A549 (cell line): ENCODE results near the gene USP38. TPM values are rescaled to one million over a fixed set of nuclear protein-coding genes. Genes with fewer than 3 reads are reported as not detected.
"Not testable (repeated sequence)": the region's sequence is repeated elsewhere in the genome, so short reads cannot be mapped to it uniquely, and the experiment has no call there.

ENCODE experiments used
- ATAC-seq, 2 experiments: fragments of 200-7000 bp in 1 of 2; fragments of >200 bp in 1 of 2; cut with Nextera tagmentation in 1 of 2; cut with Tn5 transposase in 1 of 2; 3 replicates each; pipeline versions ENCODE4 v1.8.0 to v1.9.1; 2018 to 2020; ENCODE audit warnings: mild to moderate bottlenecking in 1 of 2, moderate library complexity in 1 of 2
- CTCF ChIA-PET: fragments of 300-600 bp; sonication (Branson Sonifier 250); formaldehyde crosslinking; extraction: SDS; loops from one replicate; lab custom pipeline; 2021; ENCODE audit warnings: antibody characterized with exemption, inconsistent platforms; lab: Yijun Ruan, JAX
- POLR2A ChIA-PET: fragments of 350-600 bp; formaldehyde crosslinking; extraction: SDS; loops from one replicate; lab custom pipeline; 2021; ENCODE audit warnings: antibody characterized with exemption, inconsistent platforms; lab: Yijun Ruan, JAX
- DNase-seq, 2 experiments: peaks; one replicate each; pipeline versions ENCODE4 v3.0.0 to v3.0.0-alpha.2; 2011 to 2016; ENCODE audit warnings: low read depth in 1 of 2, low spot score in 1 of 2
- FAIRE-seq: peaks from 2 replicates; lab custom pipeline; 2011; peaks lifted over from hg19 to GRCh38; lab: Jason Lieb, UNC
- H3K27ac ChIP-seq, 2 experiments: fragments of >200 bp; sonication (Bioruptor Twin); formaldehyde crosslinking; 3 replicates each; pipeline ENCODE4 v1.5.1; 2016 to 2017
- H3K4me1 ChIP-seq: fragments of >200 bp; sonication (Bioruptor Twin); formaldehyde crosslinking; 3 replicates; pipeline ENCODE4 v1.6.1; 2016
- H3K4me2 ChIP-seq: fragments of >200 bp; sonication (Bioruptor Twin); formaldehyde crosslinking; 3 replicates; pipeline ENCODE4 v1.6.1; 2016
- H3K4me3 ChIP-seq: fragments of >200 bp; sonication (Bioruptor Twin); formaldehyde crosslinking; 3 replicates; pipeline ENCODE4 v1.5.1; 2016
- H3K9me3 ChIP-seq: fragments of >200 bp; sonication (Bioruptor Twin); formaldehyde crosslinking; 3 replicates; pipeline ENCODE4 v1.6.1; 2016
- BCL3 ChIP-seq: fragments of >200 bp; sonication (Bioruptor Twin); formaldehyde crosslinking; IDR thresholded peaks from 3 replicates; pipeline ENCODE4 v1.6.1; 2016
- BHLHE40 ChIP-seq: IDR thresholded peaks from 2 replicates; pipeline ENCODE4 v1.6.1; 2012; ENCODE audit warnings: low read depth, low read length, inconsistent platforms
- CBX8 ChIP-seq: fragments of 200-600 bp; sonication (generic); IDR thresholded peaks from 2 replicates; pipeline ENCODE4 v1.6.1; 2016
- CEBPB ChIP-seq, 2 experiments: fragments of >200 bp in 1 of 2; sonication (Bioruptor Twin) in 1 of 2; formaldehyde crosslinking in 1 of 2; IDR thresholded peaks; 2 replicates each; pipeline ENCODE4 v1.6.1; 2012 to 2016
- CHD4 ChIP-seq: fragments of 200-600 bp; sonication (generic); IDR thresholded peaks from 2 replicates; pipeline ENCODE4 v1.6.1; 2016; ENCODE audit warnings: antibody characterized with exemption, mild to moderate bottlenecking, borderline replicate concordance
- EHF ChIP-seq: fragments of 250-450 bp; sonication (Bioruptor Pico); IDR thresholded peaks from 2 replicates; pipeline ENCODE4 v1.5.0; 2020; ENCODE audit warnings: mild to moderate bottlenecking
- EP300 ChIP-seq, 2 experiments: fragments of >200 bp; sonication (Bioruptor Twin); formaldehyde crosslinking; IDR thresholded peaks; 2 replicates in 1 of 2; 3 replicates in 1 of 2; pipeline ENCODE4 v1.6.1; 2016 to 2017
- FOSB ChIP-seq: fragments of 250-450 bp; sonication (Bioruptor Pico); IDR thresholded peaks from 2 replicates; pipeline ENCODE4 v1.5.0; 2020; ENCODE audit warnings: mild to moderate bottlenecking, moderate library complexity
- HDAC2 ChIP-seq: fragments of 200-600 bp; sonication (generic); IDR thresholded peaks from 2 replicates; pipeline ENCODE4 v1.6.1; 2016
- HES2 ChIP-seq: fragments of >200 bp; sonication (Bioruptor Twin); formaldehyde crosslinking; IDR thresholded peaks from 2 replicates; pipeline ENCODE4 v1.6.1; 2016
- HEYL ChIP-seq: fragments of 250-450 bp; sonication (Bioruptor Pico); IDR thresholded peaks from 2 replicates; pipeline ENCODE4 v1.8.0; 2021; ENCODE audit warnings: mild to moderate bottlenecking, moderate library complexity
- JUN ChIP-seq, 2 experiments: fragments of >200 bp; sonication (Bioruptor Twin); formaldehyde crosslinking; IDR thresholded peaks; 2 replicates in 1 of 2; 3 replicates in 1 of 2; pipeline ENCODE4 v1.6.1; 2016 to 2017
- MAX ChIP-seq: IDR thresholded peaks from 2 replicates; pipeline ENCODE4 v1.6.1; 2012
- MYC ChIP-seq: IDR thresholded peaks from 2 replicates; pipeline ENCODE4 v1.6.1; 2012; ENCODE audit warnings: mild to moderate bottlenecking, inconsistent platforms, low read length, improper control_type of control experiment, borderline replicate concordance
- NPAS2 ChIP-seq: fragments of 250-450 bp; sonication (Bioruptor Pico); IDR thresholded peaks from 2 replicates; pipeline ENCODE4 v1.8.0; 2022; ENCODE audit warnings: mild to moderate bottlenecking, moderate library complexity, borderline replicate concordance
- NR3C1 ChIP-seq: fragments of >200 bp; sonication (Bioruptor Twin); formaldehyde crosslinking; IDR thresholded peaks from 3 replicates; pipeline ENCODE4 v1.6.1; 2017
- POLR2A ChIP-seq: IDR thresholded peaks from 2 replicates; pipeline ENCODE4 v1.6.1; 2012; ENCODE audit warnings: mild to moderate bottlenecking, low read length
- POLR2AphosphoS2 ChIP-seq: conservative IDR thresholded peaks from 2 replicates; pipeline ENCODE4 v1.6.1; 2012; ENCODE audit warnings: low read length, improper control_type of control experiment, inconsistent platforms
- RARB ChIP-seq: fragments of 250-450 bp; sonication (Bioruptor Pico); IDR thresholded peaks from 2 replicates; pipeline ENCODE4 v1.8.0; 2021; ENCODE audit warnings: mild to moderate bottlenecking, moderate library complexity
- RFX5 ChIP-seq: fragments of 450-650 bp; IDR thresholded peaks from 2 replicates; pipeline ENCODE4 v1.7.1; 2014; ENCODE audit warnings: antibody characterized with exemption, mild to moderate bottlenecking, moderate library complexity
- USF2 ChIP-seq: fragments of 450-650 bp; IDR thresholded peaks from 2 replicates; pipeline ENCODE4 v1.6.1; 2014; ENCODE audit warnings: antibody characterized with exemption
- ZC3H11A ChIP-seq: fragments of 450-650 bp; IDR thresholded peaks from 2 replicates; pipeline ENCODE4 v1.6.1; 2014; ENCODE audit warnings: antibody characterized with exemption, mild to moderate bottlenecking
- ZNF302 ChIP-seq: fragments of 250-450 bp; sonication (Bioruptor Pico); IDR thresholded peaks from 2 replicates; pipeline ENCODE4 v1.9.0; 2021; ENCODE audit warnings: inconsistent platforms, mild to moderate bottlenecking, moderate library complexity
- WGBS: methylation state at CpG from one replicate; pipeline ENCODE4 v1.1.6; 2017; ENCODE audit errors: missing lambda C conversion rate; 5-methylcytosine and 5-hydroxymethylcytosine counted together
- polyA plus RNA-seq, 4 experiments: library from polyadenylated mRNA; depleted of rRNA in 3 of 4; stranded (reverse); fragments of >200 nt; fragmentation: RNase III in 1 of 4; extraction: RNeasy Plus Mini Kit Qiagen cat#74134 plus additional on column Dnase treatment in 1 of 4; gene quantifications; 2 replicates in 3 of 4; 3 replicates in 1 of 4; pipeline ENCODE4 v1.2.3, GENCODE V29; 2011 to 2017
- TF ChIP-seq, protein P1 (sequence below): IDR thresholded peaks from 2 replicates; pipeline ENCODE4 v1.6.1; 2012; ENCODE audit warnings: low read depth, borderline replicate concordance
- TF ChIP-seq, protein P2 (sequence below): fragments of 200-600 bp; sonication (generic); IDR thresholded peaks from 2 replicates; pipeline ENCODE4 v1.6.1; 2016; ENCODE audit warnings: antibody characterized with exemption, mild to moderate bottlenecking, moderate library complexity

USP38 gene
- polyA plus RNA-seq, 2 of the 4 experiments (the other 2 are of a cell fraction): 5.6 to 10.9 TPM

GRCh38 chr4:143232277-143232676 is 47.6 kb downstream of the USP38 start:
- ChIA-PET POLR2A (no interaction called here), CTCF (interaction anchor here (1.0 to 1.1 kb wide), 2 partner anchors 8 to 22 kb away, joined by 3 read pairs; no protein-coding TSS in a partner anchor)
- Histone ChIP-seq H3K4me1 (no peaks in the 10 kb centered on the region), H3K4me2 (no peak overlapping the region), H3K4me3 (no peak overlapping the region)
- DNase-seq: peak in 1 of 2 experiments; percentile 4
- WGBS: 46% methylated on average over 2 of the region's 2 CpGs
- TF ChIP-seq RFX5 (no peak), USF2 (no peak), HDAC2 (no peak), BCL3 (no peak), NPAS2 (CRISPR knock-in tag) (no peak), BHLHE40 (no peak), POLR2AphosphoS2 (no peak), EP300 (IDR thresholded peaks at IDR 0.05) (no peak), FOSB (no peak), CHD4 (no peak), POLR2A (no peak)
- TF ChIP-seq, protein P1, sequence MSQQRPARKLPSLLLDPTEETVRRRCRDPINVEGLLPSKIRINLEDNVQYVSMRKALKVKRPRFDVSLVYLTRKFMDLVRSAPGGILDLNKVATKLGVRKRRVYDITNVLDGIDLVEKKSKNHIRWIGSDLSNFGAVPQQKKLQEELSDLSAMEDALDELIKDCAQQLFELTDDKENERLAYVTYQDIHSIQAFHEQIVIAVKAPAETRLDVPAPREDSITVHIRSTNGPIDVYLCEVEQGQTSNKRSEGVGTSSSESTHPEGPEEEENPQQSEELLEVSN: no peak
- TF ChIP-seq, all 56 proteins: peak for 0
- no peak overlapping the region for H3K27ac ChIP-seq
- H3K9me3 ChIP-seq: no peaks in the 10 kb centered on the region
- ATAC-seq: no peak
- no peak for FAIRE-seq

GRCh38 chr4:143234153-143234552 is 49.4 kb downstream of the USP38 start:
- ChIA-PET CTCF (no interaction called here), POLR2A (no interaction called here)
- 69% methylated on average over 1 of the region's 1 CpG for WGBS
- Histone ChIP-seq H3K4me3 (no peak overlapping the region), H3K4me1 (no peaks in the 10 kb centered on the region), H3K9me3 (no peaks in the 10 kb centered on the region), H3K4me2 (no peak overlapping the region), H3K27ac (no peak overlapping the region)
- no peak for FAIRE-seq
- no peak for ATAC-seq
- DNase-seq: no peak
- TF ChIP-seq RARB (CRISPR knock-in tag) (no peak), MYC (no peak), ZNF302 (no peak), EHF (CRISPR knock-in tag) (no peak), CEBPB (IDR thresholded peaks at IDR 0.05) (no peak), HES2 (no peak), CHD4 (no peak), HEYL (no peak), NR3C1 (no peak), POLR2AphosphoS2 (no peak), MAX (no peak), CBX8 (no peak), ZC3H11A (no peak), JUN (IDR thresholded peaks at IDR 0.05) (no peak), HDAC2 (no peak)
- TF ChIP-seq, protein P2, sequence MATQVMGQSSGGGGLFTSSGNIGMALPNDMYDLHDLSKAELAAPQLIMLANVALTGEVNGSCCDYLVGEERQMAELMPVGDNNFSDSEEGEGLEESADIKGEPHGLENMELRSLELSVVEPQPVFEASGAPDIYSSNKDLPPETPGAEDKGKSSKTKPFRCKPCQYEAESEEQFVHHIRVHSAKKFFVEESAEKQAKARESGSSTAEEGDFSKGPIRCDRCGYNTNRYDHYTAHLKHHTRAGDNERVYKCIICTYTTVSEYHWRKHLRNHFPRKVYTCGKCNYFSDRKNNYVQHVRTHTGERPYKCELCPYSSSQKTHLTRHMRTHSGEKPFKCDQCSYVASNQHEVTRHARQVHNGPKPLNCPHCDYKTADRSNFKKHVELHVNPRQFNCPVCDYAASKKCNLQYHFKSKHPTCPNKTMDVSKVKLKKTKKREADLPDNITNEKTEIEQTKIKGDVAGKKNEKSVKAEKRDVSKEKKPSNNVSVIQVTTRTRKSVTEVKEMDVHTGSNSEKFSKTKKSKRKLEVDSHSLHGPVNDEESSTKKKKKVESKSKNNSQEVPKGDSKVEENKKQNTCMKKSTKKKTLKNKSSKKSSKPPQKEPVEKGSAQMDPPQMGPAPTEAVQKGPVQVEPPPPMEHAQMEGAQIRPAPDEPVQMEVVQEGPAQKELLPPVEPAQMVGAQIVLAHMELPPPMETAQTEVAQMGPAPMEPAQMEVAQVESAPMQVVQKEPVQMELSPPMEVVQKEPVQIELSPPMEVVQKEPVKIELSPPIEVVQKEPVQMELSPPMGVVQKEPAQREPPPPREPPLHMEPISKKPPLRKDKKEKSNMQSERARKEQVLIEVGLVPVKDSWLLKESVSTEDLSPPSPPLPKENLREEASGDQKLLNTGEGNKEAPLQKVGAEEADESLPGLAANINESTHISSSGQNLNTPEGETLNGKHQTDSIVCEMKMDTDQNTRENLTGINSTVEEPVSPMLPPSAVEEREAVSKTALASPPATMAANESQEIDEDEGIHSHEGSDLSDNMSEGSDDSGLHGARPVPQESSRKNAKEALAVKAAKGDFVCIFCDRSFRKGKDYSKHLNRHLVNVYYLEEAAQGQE: no peak

DNA sequence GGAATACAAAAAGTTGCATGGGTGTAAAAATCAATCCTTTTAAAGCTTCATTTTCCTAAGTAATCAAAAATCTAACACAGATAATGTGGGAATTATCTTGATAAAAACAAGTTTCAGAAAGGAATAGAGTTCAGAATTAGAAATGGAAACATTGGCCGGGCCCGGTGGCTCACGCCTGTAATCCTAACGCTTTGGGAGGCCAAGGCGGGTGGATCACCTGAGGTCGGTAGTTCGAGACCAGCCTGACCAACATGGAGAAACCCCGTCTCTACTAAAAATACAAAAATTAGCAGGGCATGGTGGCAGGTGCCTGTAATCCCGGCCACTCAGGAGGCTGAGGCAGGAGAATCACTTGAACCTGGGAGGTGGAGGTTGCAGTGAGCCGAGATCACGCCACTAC is 52.5 kb downstream of the USP38 start:
- H3K4me1 ChIP-seq, ATAC-seq, CTCF ChIA-PET, FAIRE-seq, H3K4me2 ChIP-seq, H3K9me3 ChIP-seq, DNase-seq, H3K4me3 ChIP-seq, H3K27ac ChIP-seq, POLR2A ChIA-PET: not testable (repeated sequence)
- 91% methylated on average over 11 of the region's 11 CpGs for WGBS
